Smooth muscle cell (in vitro differentiated cells): ENCODE results near the gene LIN54. TPM values are rescaled to one million over a fixed set of nuclear protein-coding genes. Genes with fewer than 3 reads are reported as not detected.

Experiments
- DNase-seq: peaks from one replicate; lab custom pipeline; 2025; ENCODE audit not compliant: unreplicated experiment; lab: John Stamatoyannopoulos, UW
- H2AFZ ChIP-seq: fragments of 200-600 bp; sonication (generic); 2 replicates; pipeline ENCODE4 v1.6.0; 2016; ENCODE audit warnings: antibody characterized with exemption, low read depth, mild to moderate bottlenecking
- H3F3A ChIP-seq: fragments of 200-600 bp; sonication (generic); 2 replicates; pipeline ENCODE4 v1.6.0; 2017; ENCODE audit warnings: antibody characterized with exemption, low read depth
- H3K27ac ChIP-seq: fragments of 200-600 bp; sonication (generic); 2 replicates; pipeline ENCODE4 v1.5.1; 2016; ENCODE audit warnings: low read depth, mild to moderate bottlenecking
- H3K27me3 ChIP-seq: fragments of 200-600 bp; sonication (generic); 2 replicates; pipeline ENCODE4 v1.6.1; 2016; ENCODE audit warnings: low read depth, mild to moderate bottlenecking
- H3K36me3 ChIP-seq: fragments of 200-600 bp; sonication (generic); 2 replicates; pipeline ENCODE4 v1.5.1; 2016; ENCODE audit warnings: low read depth
- H3K4me1 ChIP-seq: fragments of 200-600 bp; sonication (generic); 2 replicates; pipeline ENCODE4 v1.5.1; 2016; ENCODE audit warnings: low read depth
- H3K4me2 ChIP-seq: fragments of 200-600 bp; sonication (generic); 2 replicates; pipeline ENCODE4 v1.6.0; 2016; ENCODE audit warnings: mild to moderate bottlenecking
- H3K4me3 ChIP-seq: fragments of 200-600 bp; sonication (generic); 2 replicates; pipeline ENCODE4 v1.5.1; 2016; ENCODE audit warnings: mild to moderate bottlenecking
- H3K79me2 ChIP-seq: fragments of 200-600 bp; sonication (generic); 2 replicates; pipeline ENCODE4 v1.6.0; 2016; ENCODE audit warnings: low read depth, mild to moderate bottlenecking
- H3K9ac ChIP-seq: fragments of 200-600 bp; sonication (generic); 2 replicates; pipeline ENCODE4 v1.6.0; 2016; ENCODE audit warnings: low read depth
- H3K9me3 ChIP-seq: fragments of 200-600 bp; sonication (generic); replicated peaks from 2 replicates; pipeline ENCODE4 v1.5.1; 2016; ENCODE audit warnings: low read depth
- H4K20me1 ChIP-seq: fragments of 200-600 bp; sonication (generic); 2 replicates; pipeline ENCODE4 v1.6.0; 2016; ENCODE audit warnings: low read depth
- CTCF ChIP-seq: fragments of 200-600 bp; sonication (generic); IDR thresholded peaks from 2 replicates; pipeline ENCODE4 v1.5.1; 2017; ENCODE audit warnings: borderline replicate concordance, mild to moderate bottlenecking, antibody characterized with exemption; ENCODE audit not compliant: insufficient read depth, poor library complexity, severe bottlenecking
- WGBS: methylation state at CpG from one replicate; pipeline ENCODE4 v1.1.7; 2016; ENCODE audit warnings: low lambda C conversion rate; 5-methylcytosine and 5-hydroxymethylcytosine counted together
- polyA plus RNA-seq: library from polyadenylated mRNA; unstranded; fragments of >200 nt; fragmentation: Nextera tagmentation; extraction: Ambion mirVana; gene quantifications from 2 replicates; pipeline ENCODE4 v1.2.1, GENCODE V29; 2016
- total RNA-seq: library from RNA; depleted of rRNA; stranded (reverse); fragments of >200 nt; gene quantifications from 2 replicates; pipeline ENCODE4 v1.2.3, GENCODE V29; 2014

LIN54 gene
- total and polyA plus RNA-seq, 2 experiments from 2014 or later = 5.0 to 24.1 TPM

- H3K27me3 ChIP-seq = no peaks in the 10 kb centered on the region
- no peak for TF ChIP-seq CTCF
- peaks cover 13% of the 10 kb centered on the region for H3F3A ChIP-seq
- H3K9ac ChIP-seq = no peak overlapping the region
- peaks cover 4% of the 10 kb centered on the region for H3K4me1 ChIP-seq
- H3K79me2 ChIP-seq = peaks cover 34% of the 10 kb centered on the region
- no peak overlapping the region for H3K27ac ChIP-seq
- no peak for DNase-seq
- H2AFZ ChIP-seq = no peak overlapping the region
- no peaks in the 10 kb centered on the region for H4K20me1 ChIP-seq
- no peak overlapping the region for H3K4me2 ChIP-seq
- WGBS = 94% methylated on average over 5 of the region's 5 CpGs
- H3K9me3 ChIP-seq = no peaks in the 10 kb centered on the region
- H3K36me3 ChIP-seq = no peaks in the 10 kb centered on the region
- H3K4me3 ChIP-seq = no peak overlapping the region
Measured at GRCh38 chr4:82903737-82904136, 106.9 kb downstream of the LIN54 start.

DNA sequence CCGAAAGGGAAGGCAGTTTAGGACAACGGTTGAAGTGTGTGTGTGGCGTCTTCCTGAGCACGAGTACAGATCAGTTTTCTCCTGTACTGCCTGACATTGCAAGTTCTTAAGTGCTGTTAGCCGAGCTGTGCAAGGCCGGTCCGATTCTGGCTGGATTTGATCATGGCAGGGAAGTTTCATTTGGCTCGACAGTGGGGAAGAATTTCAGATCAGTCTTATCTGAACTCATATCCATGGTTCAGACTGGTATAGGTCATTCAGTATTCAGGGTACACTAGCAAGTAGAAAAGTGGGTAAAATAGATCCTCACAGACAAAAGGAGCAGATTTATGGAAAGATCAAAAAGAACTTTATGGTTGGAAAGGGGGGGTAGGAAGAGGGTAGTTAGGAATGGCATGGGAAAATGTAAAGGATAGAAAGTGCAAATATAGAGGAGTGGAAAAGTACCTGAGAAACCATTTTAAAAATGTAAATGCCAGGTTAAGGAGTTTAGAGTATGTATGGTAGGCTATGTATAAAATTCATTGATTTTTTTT, 109.4 kb downstream of the LIN54 start:
- H3K9me3 ChIP-seq = no peaks in the 10 kb centered on the region
- peaks cover 23% of the 10 kb centered on the region for H4K20me1 ChIP-seq
- H3K4me2 ChIP-seq = peak overlapping the region; percentile 96
- peak overlapping the region; percentile 39 for H2AFZ ChIP-seq
- under 1% methylated on average over 8 of the region's 8 CpGs for WGBS
- peak overlapping the region; percentile 73 for H3K4me3 ChIP-seq
- peak overlapping the region; percentile 97 for H3K9ac ChIP-seq
- peaks cover 57% of the 10 kb centered on the region for H3K79me2 ChIP-seq
- H3K27me3 ChIP-seq = no peaks in the 10 kb centered on the region
- H3K27ac ChIP-seq = peak overlapping the region; percentile 98
- H3K4me1 ChIP-seq = peaks cover 24% of the 10 kb centered on the region
- H3K36me3 ChIP-seq = no peaks in the 10 kb centered on the region
- no peak for TF ChIP-seq CTCF
- no peak for DNase-seq
- H3F3A ChIP-seq = peaks cover 13% of the 10 kb centered on the region

- no peaks in the 10 kb centered on the region for H3K27me3 ChIP-seq
- H3K27ac ChIP-seq = peak within 1 kb of the TSS; percentile 98
- no peaks in the 10 kb centered on the region for H3K9me3 ChIP-seq
- no peak for TF ChIP-seq CTCF
- H4K20me1 ChIP-seq = peaks cover 23% of the 10 kb centered on the region
- H2AFZ ChIP-seq = peak within 1 kb of the TSS; percentile 53
- peak within 1 kb of the TSS; percentile 97 for H3K4me2 ChIP-seq
- H3K4me3 ChIP-seq = peak within 1 kb of the TSS; percentile 73
- H3K36me3 ChIP-seq = no peaks in the 10 kb centered on the region
- peaks cover 13% of the 10 kb centered on the region for H3F3A ChIP-seq
- peaks cover 24% of the 10 kb centered on the region for H3K4me1 ChIP-seq
- under 1% methylated on average over 67 of the region's 67 CpGs for WGBS
- H3K9ac ChIP-seq = peak within 1 kb of the TSS; percentile 97
- DNase-seq = peak; percentile 84
- H3K79me2 ChIP-seq = peaks cover 64% of the 10 kb centered on the region
Measured at GRCh38 chr4:82900411-82901182, 110.0 kb downstream of the LIN54 start, which contains the start of gene THAP9. Gene THAP9, plus strand, starts transcription at chr4:82900735. Its CDS starts 68 bp downstream, at chr4:82900803.
